Mucosa of stomach (tissue), 1 donor: Measurements from ENCODE around the gene KIF1B.
"Not testable (repeated sequence)": the region's sequence is repeated elsewhere in the genome, so short reads cannot be mapped to it uniquely, and the experiment has no call there.

ENCODE experiments used
- H3K27me3 ChIP-seq: one replicate; pipeline ENCODE4 v1.7.0; 2013; ENCODE audit warnings: mild to moderate bottlenecking, low read length; ENCODE audit not compliant: control insufficient read depth, insufficient read depth
- H3K36me3 ChIP-seq: one replicate; pipeline ENCODE4 v1.7.0; 2013; ENCODE audit warnings: low read length; ENCODE audit not compliant: control insufficient read depth, insufficient read depth
- H3K4me1 ChIP-seq: one replicate; pipeline ENCODE4 v1.7.0; 2013; ENCODE audit warnings: mild to moderate bottlenecking, low read length; ENCODE audit not compliant: control insufficient read depth, insufficient read depth
- H3K4me3 ChIP-seq: one replicate; pipeline ENCODE4 v1.7.0; 2013; ENCODE audit warnings: low read length
- H3K9ac ChIP-seq: one replicate; pipeline ENCODE4 v1.7.0; 2013; ENCODE audit warnings: mild to moderate bottlenecking, low read length, moderate library complexity
- H3K9me3 ChIP-seq: one replicate; pipeline ENCODE4 v1.7.0; 2013; ENCODE audit warnings: mild to moderate bottlenecking, low read length, moderate library complexity; ENCODE audit not compliant: control insufficient read depth
- donor health status: Pancreatic carcinoma.

Gene KIF1B

GRCh38 chr1:10407201-10407600 is 196.8 kb downstream of the KIF1B start:
- Histone ChIP-seq H3K4me3 (no peak overlapping the region), H3K36me3 (peaks cover 23% of the 10 kb centered on the region), H3K4me1 (no peaks in the 10 kb centered on the region), H3K9me3 (no peaks in the 10 kb centered on the region), H3K27me3 (no peaks in the 10 kb centered on the region), H3K9ac (no peak overlapping the region)

DNA sequence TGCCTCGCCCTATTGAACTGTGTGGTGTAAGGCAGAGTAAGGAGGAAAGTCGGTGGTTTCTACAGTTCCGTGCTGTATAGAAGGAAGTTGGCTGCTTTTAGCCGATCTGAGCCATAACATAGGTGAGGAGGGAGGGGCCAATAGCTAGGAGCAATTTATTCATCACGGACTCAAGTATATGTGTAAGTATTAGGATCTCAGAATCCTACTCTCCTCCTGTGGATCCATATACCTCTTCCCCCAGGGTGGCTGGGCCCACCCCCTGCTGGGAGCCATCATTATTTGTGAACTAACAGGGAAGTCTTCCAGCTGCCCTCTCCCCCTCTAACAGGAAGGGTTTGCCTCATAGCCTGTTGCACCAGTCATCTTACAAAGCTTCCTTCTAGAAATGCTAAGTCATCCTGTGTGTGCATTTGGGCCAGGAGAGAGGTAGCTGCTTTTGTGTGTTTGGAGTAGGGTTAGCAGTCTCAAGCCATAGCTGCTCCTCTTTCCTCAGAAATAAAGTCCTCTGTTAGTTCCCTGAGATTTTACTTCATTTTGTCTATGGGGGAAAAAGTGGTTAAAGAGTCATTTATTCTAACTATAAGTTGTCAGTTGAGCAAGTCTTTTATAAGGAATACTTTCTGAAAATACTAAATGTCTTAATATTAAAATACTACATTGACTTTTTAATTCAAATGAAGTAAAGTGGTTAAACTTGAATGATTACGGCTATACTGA is 205.0 kb downstream of the KIF1B start:
- H3K36me3 ChIP-seq: peaks cover 21% of the 10 kb centered on the region

DNA sequence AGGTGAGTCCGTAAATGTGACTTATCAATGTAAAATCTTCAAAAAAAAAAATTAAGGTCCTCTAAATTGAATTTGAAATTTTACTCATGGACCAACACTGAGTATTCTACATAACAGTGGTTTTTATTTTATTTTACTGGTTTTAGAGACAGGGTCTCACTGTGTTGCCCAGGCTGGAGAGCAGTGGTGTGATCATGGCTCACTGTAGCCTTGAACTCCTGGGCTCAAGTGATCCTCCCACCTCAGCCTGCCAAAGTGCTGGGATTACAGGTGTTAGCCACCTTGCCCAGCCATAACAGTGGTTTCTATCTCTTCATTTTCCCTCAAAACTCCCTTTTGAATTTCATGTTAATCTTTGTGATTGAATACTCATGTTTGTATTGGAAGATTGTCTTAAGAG is 205.6 kb downstream of the KIF1B start:
- not testable (repeated sequence) for H3K27me3 ChIP-seq, H3K9ac ChIP-seq
- peaks cover 20% of the 10 kb centered on the region for H3K36me3 ChIP-seq

More for the DNA sequence above, 205.0 kb downstream of the KIF1B start:
- Histone ChIP-seq H3K9me3 (no peaks in the 10 kb centered on the region), H3K9ac (no peak overlapping the region), H3K4me3 (no peak overlapping the region), H3K27me3 (no peaks in the 10 kb centered on the region), H3K4me1 (no peaks in the 10 kb centered on the region)

GRCh38 chr1:10418741-10419140 is 208.4 kb downstream of the KIF1B start:
- not testable (repeated sequence) for H3K9me3 ChIP-seq, H3K4me1 ChIP-seq, H3K27me3 ChIP-seq, H3K36me3 ChIP-seq, H3K9ac ChIP-seq, H3K4me3 ChIP-seq

More for the DNA sequence above, 205.6 kb downstream of the KIF1B start:
- H3K4me1 ChIP-seq, H3K9me3 ChIP-seq, H3K4me3 ChIP-seq: not testable (repeated sequence)

DNA sequence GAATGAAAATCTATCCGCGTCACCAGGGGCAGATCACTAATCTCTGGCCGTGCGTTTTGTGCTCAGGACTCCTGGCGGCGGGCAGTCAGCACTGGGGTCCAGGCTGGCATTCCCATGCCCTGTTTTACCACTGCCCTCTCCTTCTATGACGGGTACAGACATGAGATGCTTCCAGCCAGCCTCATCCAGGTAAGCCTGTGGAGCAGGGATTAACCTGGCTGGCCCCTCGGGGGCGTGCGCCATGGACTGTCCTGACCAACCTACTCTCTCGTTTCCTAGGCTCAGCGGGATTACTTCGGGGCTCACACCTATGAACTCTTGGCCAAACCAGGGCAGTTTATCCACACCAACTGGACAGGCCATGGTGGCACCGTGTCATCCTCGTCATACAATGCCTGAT is 209.0 kb downstream of the KIF1B start:
- H3K4me1 ChIP-seq: no peaks in the 10 kb centered on the region
- no peak overlapping the region for H3K9ac ChIP-seq
- peaks cover 6% of the 10 kb centered on the region for H3K36me3 ChIP-seq

GRCh38 chr1:10421637-10422036 is 211.3 kb downstream of the KIF1B start:
- no peaks in the 10 kb centered on the region for H3K27me3 ChIP-seq
- H3K9me3 ChIP-seq: no peaks in the 10 kb centered on the region
- peaks cover 6% of the 10 kb centered on the region for H3K36me3 ChIP-seq
- no peak overlapping the region for H3K9ac ChIP-seq
- H3K4me1 ChIP-seq: no peaks in the 10 kb centered on the region
- no peak overlapping the region for H3K4me3 ChIP-seq

More for the DNA sequence above, 209.0 kb downstream of the KIF1B start:
- Histone ChIP-seq H3K4me3 (no peak overlapping the region), H3K27me3 (no peaks in the 10 kb centered on the region), H3K9me3 (no peaks in the 10 kb centered on the region)

DNA sequence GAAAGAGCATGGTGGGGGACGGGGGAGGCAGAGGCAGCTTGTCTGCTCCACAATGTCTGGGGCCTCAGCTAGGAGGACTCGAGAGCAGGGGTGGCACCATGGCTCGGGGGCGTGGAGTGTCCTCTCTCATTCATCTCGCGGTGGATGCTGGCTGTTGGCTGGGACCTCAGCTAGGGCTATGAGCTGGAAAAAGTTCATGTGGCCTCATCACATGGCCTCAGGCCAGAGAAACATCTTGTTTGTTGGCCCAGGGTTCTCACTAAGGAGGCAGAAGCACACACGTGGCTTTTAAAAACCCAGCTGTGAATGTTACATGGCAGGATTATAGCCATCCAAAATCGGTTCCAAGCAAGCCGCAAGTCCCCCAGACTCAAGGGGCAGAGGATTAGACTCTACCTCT is 213.7 kb downstream of the KIF1B start:
- no peaks in the 10 kb centered on the region for H3K27me3 ChIP-seq
- no peaks in the 10 kb centered on the region for H3K36me3 ChIP-seq
- H3K4me1 ChIP-seq: no peaks in the 10 kb centered on the region
- H3K9ac ChIP-seq: no peak overlapping the region
- H3K4me3 ChIP-seq: no peak overlapping the region
- H3K9me3 ChIP-seq: no peaks in the 10 kb centered on the region

DNA sequence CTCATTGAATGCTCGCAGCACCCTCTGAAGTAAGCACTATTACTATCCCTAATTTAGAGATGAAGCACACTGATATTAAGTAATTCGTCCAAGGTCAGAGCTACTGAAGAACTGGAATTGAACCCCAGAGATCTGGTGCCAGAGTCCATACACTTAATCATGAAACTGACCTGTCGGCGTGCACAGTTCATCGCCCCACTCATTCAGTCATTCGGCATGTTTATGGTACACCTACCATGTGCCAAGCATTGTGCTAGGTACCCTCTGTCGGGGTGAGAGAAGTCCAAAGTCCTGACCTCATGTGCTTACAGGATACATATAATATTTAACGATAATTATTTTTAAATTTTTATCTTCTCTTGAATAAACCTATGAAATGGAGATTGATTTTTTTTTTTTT is 214.3 kb downstream of the KIF1B start:
- no peak overlapping the region for H3K9ac ChIP-seq
- H3K36me3 ChIP-seq: no peaks in the 10 kb centered on the region
- H3K27me3 ChIP-seq: no peaks in the 10 kb centered on the region
- H3K4me3 ChIP-seq: no peak overlapping the region
- no peaks in the 10 kb centered on the region for H3K4me1 ChIP-seq
- no peaks in the 10 kb centered on the region for H3K9me3 ChIP-seq

- H3K36me3 ChIP-seq, H3K9ac ChIP-seq, H3K27me3 ChIP-seq, H3K9me3 ChIP-seq, H3K4me3 ChIP-seq, H3K4me1 ChIP-seq: not testable (repeated sequence)
Measured at GRCh38 chr1:10425826-10426534, 215.6 kb downstream of the KIF1B start.

DNA sequence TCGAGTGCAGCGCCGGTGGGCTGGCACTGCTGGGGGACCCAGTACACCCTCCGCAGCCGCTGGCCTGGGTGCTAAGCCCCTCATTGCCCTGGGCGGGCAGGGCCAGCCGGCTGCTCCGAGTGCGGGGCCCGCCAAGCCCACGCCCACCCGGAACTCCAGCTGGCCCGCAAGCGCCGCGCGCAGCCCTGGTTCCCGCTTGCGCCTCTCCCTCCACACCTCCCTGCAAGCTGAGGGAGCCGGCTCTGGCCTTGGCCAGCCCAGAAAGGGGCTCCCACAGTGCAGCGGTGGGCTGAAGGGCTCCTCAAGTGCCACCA is 216.1 kb downstream of the KIF1B start:
- H3K36me3 ChIP-seq, H3K4me3 ChIP-seq, H3K9me3 ChIP-seq, H3K9ac ChIP-seq, H3K27me3 ChIP-seq, H3K4me1 ChIP-seq: not testable (repeated sequence)

DNA sequence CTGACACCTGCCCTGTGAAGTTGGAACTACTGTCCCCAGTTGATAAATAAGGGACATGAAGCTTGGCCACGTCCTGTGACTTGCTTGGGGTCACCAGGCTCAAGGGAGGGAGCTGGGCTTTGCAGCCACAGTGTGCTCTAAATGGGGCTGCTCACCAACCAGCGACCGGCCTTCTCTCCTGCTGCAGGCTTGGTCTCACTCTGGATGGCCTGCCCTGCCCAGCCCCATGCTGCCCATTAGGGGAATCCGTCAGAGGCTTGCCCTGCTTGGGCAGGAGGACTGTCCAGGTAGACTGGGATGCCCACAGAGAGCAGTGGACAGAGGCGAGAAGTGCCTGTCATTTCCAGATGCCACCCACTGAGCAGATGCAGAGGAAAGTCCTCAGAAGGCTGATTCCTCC is 218.6 kb downstream of the KIF1B start:
- no peaks in the 10 kb centered on the region for H3K27me3 ChIP-seq
- H3K9ac ChIP-seq: no peak overlapping the region
- peaks cover 9% of the 10 kb centered on the region for H3K4me1 ChIP-seq
- no peaks in the 10 kb centered on the region for H3K36me3 ChIP-seq
- no peaks in the 10 kb centered on the region for H3K9me3 ChIP-seq
- H3K4me3 ChIP-seq: no peak overlapping the region

DNA sequence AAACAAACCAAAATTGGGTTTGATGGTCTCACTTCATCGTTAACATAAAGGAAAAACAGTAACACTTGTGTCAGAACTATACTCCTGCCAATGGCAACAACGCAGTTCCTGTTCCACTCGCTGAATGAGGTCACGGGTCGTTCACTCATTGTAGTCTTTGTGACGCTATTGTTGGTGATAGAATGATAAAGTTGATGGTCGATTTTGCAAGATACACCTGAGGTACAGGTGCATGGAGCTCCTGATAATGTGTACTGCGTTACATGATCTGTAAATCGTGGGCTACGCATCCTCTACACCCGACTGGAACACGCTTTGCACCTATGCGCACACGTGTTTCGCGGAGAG is 219.5 kb downstream of the KIF1B start:
- no peaks in the 10 kb centered on the region for H3K9me3 ChIP-seq
- peaks cover 9% of the 10 kb centered on the region for H3K4me1 ChIP-seq
- H3K27me3 ChIP-seq: no peaks in the 10 kb centered on the region
- H3K9ac ChIP-seq: peak overlapping the region; percentile 7
- no peaks in the 10 kb centered on the region for H3K36me3 ChIP-seq
- peak overlapping the region; percentile 95 for H3K4me3 ChIP-seq
